H1 (cell line): ENCODE measurements around the gene METRN. TPM values are rescaled to one million over a fixed set of nuclear protein-coding genes. Genes with fewer than 3 reads are reported as not detected.

Experiments
- ATF3 ChIP-seq: IDR thresholded peaks from 2 replicates; pipeline ENCODE4 v1.6.1; 2011; ENCODE audit warnings: low read depth, mild to moderate bottlenecking, low read length; ENCODE audit not compliant: insufficient read depth
- KDM5A ChIP-seq: fragments of 200-600 bp; IDR thresholded peaks from 2 replicates; pipeline ENCODE4 v1.7.1; 2012; ENCODE audit warnings: mild to moderate bottlenecking, low read length, inconsistent platforms, mixed read lengths
- SP2 ChIP-seq: IDR thresholded peaks from 2 replicates; pipeline ENCODE4 v1.6.1; 2012; ENCODE audit warnings: mild to moderate bottlenecking, low read length, inconsistent platforms
- TAF1 ChIP-seq: IDR thresholded peaks from 2 replicates; pipeline ENCODE4 v1.6.1; 2011; ENCODE audit warnings: mild to moderate bottlenecking, low read depth, low read length
- YY1 ChIP-seq: IDR thresholded peaks from 2 replicates; pipeline ENCODE4 v1.6.1; 2011; ENCODE audit warnings: low read depth, mild to moderate bottlenecking, low read length
- polyA plus RNA-seq, 7 experiments: library from polyadenylated mRNA; depleted of rRNA in 3 of 7; stranded (reverse) in 5 of 7; unstranded in 2 of 7; fragments of >200 nt in 5 of 7; fragments of 200-250 nt in 2 of 7; gene quantifications; 1 replicate in 5 of 7; 2 replicates in 1 of 7; 4 replicates in 1 of 7; pipeline versions ENCODE4 v1.2.1 to v1.2.3, GENCODE V29; 2011 to 2013; ENCODE audit warnings: missing spikeins in 2 of 7, mixed read lengths in 2 of 7
- total RNA-seq: library from RNA; stranded (reverse); fragmentation: NEBNext Ultra II Directional; extraction: Animal tissue kit (Norgen Biotek cat#: 25700); gene quantifications from 2 replicates; pipeline ENCODE4 v1.2.1, GENCODE V29; 2021

METRN gene
- total and polyA plus RNA-seq, 2 of the 8 experiments (the other 6 are each of a cell fraction or from before 2014, with no cell fraction given), result 18.7 to 25.8 TPM

GRCh38 chr16:766008-766819, 51.3 kb downstream of the METRN start (continued):
- TF ChIP-seq ATF3 (no peak), KDM5A (no peak), SP2 (no peak), TAF1 (no peak), YY1 (no peak)
